Activated CD4-positive, alpha-beta T cell treated with anti-CD3 and anti-CD28 coated beads, Interleukin-2, amount 50 U/mL, for 4 hours (primary cell): ENCODE measurements around the gene UCK2.

Experiments
- DNase-seq, 2 experiments: peaks; one replicate each; pipeline ENCODE4 v3.0.0-alpha.2; 2020

The UCK2 gene

DNA sequence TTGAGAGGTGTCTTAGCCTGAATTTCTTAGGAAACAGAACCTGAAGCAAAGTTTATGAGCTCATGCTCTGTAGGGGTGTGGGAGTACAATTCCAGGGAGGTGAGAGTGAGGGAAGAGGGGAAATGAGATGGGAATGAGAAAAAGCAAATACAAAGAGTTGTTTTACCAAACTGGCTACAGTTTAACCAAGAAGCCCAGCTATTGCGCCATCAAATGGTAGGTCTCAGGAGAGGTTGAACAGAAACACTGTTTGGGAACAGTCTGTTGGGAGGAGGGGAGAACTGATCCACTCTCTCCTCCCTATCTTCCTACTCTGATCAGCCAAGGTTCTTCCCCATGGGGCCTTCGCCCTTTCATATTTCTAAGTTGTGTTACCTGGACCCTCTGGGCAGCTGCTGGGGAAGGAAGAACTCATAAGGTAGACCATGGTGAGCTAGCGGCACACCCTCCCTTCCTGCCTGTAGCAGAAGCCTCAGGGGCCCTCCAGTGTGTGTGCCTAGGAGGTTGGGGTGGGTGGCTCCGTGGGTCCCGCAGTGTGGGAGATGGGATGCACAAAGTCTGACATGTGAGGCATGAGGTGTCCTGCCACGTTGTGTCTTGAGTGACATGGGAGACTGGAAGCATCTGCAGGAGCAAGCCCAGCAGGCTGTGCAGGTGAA, 120.5 kb downstream of the UCK2 start:
- no peak for DNase-seq

GRCh38 chr1:165949335-165950130, 122.1 kb downstream of the UCK2 start:
- no peak for DNase-seq

DNA sequence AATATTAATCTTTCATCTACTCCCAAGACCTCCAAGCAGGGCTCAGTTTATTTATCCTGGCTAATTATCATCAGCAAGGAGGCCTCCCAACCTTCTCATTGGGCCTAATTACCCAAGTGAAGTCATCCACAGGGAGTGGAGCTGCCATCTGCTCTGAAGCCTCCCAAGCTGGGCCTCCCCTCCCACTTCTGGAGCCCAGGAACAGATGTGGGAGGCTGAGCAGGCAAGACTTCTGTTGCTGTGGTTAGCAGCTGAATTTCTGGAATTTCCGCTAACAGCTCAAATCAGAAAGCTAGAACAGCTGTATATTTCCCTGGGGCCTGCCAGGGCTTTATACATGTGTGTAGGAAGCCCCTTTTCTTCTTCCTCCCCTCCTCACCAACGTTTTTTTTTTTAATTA, 127.5 kb downstream of the UCK2 start:
- no peak for DNase-seq

GRCh38 chr1:165958306-165958705, 130.9 kb downstream of the UCK2 start:
- no peak for DNase-seq

- DNase-seq = no peak
Measured at GRCh38 chr1:165960136-165960535, 132.7 kb downstream of the UCK2 start.

DNA sequence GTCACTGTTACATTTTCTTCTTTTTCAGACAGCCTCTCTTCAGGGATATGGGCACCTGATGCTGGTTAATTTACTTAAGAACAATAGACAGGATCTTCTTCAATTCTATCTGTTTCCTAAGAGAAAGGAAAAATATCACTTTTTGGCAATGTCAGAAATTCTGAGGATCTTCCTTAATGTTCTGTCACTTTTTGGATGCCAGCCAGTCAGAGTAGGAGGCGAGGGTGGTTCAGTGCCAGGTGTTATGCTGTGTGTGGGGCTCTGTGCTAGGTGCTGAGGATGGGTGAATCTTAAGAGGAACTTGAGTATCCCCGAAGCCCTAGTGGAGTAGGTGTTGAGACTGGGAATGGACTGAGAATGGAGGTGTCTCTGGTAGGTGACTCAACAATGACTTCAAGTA, 133.5 kb downstream of the UCK2 start:
- no peak for DNase-seq
